ENCODE measurements around the gene ALDH1L2.

GRCh38 chr12:104997541-104997940 is 86.7 kb downstream of the ALDH1L2 start:
- no peak for TF ChIP-seq CTCF (optimal IDR thresholded peaks at IDR 0.05 in 1 of 3, IDR thresholded peaks at IDR 0.05 in 1 of 3, conservative IDR thresholded peaks at IDR 0.05 in 1 of 3; ENCODE audit: extremely low read depth in 1 of 3, insufficient read depth in 2 of 3, low read length in 3 of 3)
- no peak for TF ChIP-seq EZH2 (IDR thresholded peaks at IDR 0.05; ENCODE audit: low read length)
